WTC11 (cell line): ENCODE measurements around the gene TPST2.

Experiments used
- ARID4B ChIP-seq: sonication (generic); formaldehyde crosslinking; IDR thresholded peaks from 2 replicates; pipeline ENCODE4 v1.8.0; 2023; ENCODE audit warnings: missing genetic modification reagents, mild to moderate bottlenecking, borderline replicate concordance
- ATF6 ChIP-seq: sonication (generic); formaldehyde crosslinking; IDR thresholded peaks from 2 replicates; pipeline ENCODE4 v1.8.1; 2023; ENCODE audit warnings: mild to moderate bottlenecking, missing genetic modification reagents
- CTCF ChIP-seq: fragments of 200-600 bp; IDR thresholded peaks from 2 replicates; pipeline ENCODE4 v1.8.0; 2022; ENCODE audit warnings: antibody characterized with exemption
- ELF4 ChIP-seq: sonication (generic); formaldehyde crosslinking; IDR thresholded peaks from 2 replicates; pipeline ENCODE4 v1.8.1; 2022; ENCODE audit warnings: low read depth, mild to moderate bottlenecking, moderate library complexity, missing genetic modification reagents
- FOXJ3 ChIP-seq: sonication (generic); formaldehyde crosslinking; IDR thresholded peaks from 2 replicates; pipeline ENCODE4 v1.9.0; 2021; ENCODE audit warnings: missing genetic modification reagents, mild to moderate bottlenecking, borderline replicate concordance
- MAX ChIP-seq: sonication (generic); formaldehyde crosslinking; IDR thresholded peaks from 2 replicates; pipeline ENCODE4 v1.8.0; 2022; ENCODE audit warnings: mild to moderate bottlenecking, missing genetic modification reagents
- NFYB ChIP-seq: sonication (generic); formaldehyde crosslinking; conservative IDR thresholded peaks from 2 replicates; pipeline ENCODE4 v1.8.0; 2022; ENCODE audit warnings: low read depth, missing genetic modification reagents
- RORB ChIP-seq: fragments of 250-450 bp; sonication (Bioruptor Pico); IDR thresholded peaks from 2 replicates; pipeline ENCODE4 v1.9.0; 2021; ENCODE audit warnings: mild to moderate bottlenecking

GRCh38 chr22:26614322-26614721 lies 24.4 kb upstream of the TPST2 start:
- no peak for TF ChIP-seq CTCF
- TF ChIP-seq MAX (CRISPR knock-in tag): no peak
- no peak for TF ChIP-seq FOXJ3
- TF ChIP-seq ATF6 (CRISPR knock-in tag): no peak
- TF ChIP-seq ELF4 (CRISPR knock-in tag): no peak
- TF ChIP-seq ARID4B (CRISPR knock-in tag): no peak
- TF ChIP-seq NFYB: no peak
- TF ChIP-seq RORB: no peak
